Endometrium (tissue), 2 donors: Measurements from ENCODE around the gene IL23R.

Experiments
- FAIRE-seq: peaks from 2 replicates; lab custom pipeline; 2012; peaks lifted over from hg19 to GRCh38; lab: Jason Lieb, UNC
- donor health status: control.
- donor health status: control.

Gene IL23R

DNA sequence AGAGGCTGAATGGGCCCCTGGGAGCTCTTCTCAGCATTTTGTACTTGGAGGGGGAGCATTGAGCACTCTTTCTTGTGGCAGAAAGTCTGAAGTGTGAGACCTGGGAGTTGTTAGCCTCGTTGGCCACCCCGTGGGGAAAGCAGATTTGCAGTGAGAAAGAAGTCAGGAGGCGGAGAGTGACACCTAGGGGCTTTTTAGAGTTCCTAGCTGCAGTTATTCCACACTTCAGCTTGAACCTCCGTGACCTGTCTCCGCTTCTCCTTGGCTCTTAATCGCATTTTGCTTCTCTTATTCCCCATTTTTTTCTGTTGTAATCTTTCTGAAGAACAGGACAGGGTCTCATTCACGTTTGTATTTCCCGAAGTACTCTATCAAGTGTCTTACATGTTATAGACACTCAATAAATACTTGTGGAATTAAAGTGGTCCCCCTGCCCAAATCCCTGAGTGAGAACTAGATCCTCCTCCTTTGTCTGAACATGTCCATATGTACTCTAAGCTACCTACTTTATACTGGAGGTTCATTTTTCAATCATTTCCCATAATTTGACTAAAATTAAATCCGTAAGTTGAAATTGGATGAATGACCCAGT lies 17.0 kb upstream of the IL23R start:
- no peak for FAIRE-seq

DNA sequence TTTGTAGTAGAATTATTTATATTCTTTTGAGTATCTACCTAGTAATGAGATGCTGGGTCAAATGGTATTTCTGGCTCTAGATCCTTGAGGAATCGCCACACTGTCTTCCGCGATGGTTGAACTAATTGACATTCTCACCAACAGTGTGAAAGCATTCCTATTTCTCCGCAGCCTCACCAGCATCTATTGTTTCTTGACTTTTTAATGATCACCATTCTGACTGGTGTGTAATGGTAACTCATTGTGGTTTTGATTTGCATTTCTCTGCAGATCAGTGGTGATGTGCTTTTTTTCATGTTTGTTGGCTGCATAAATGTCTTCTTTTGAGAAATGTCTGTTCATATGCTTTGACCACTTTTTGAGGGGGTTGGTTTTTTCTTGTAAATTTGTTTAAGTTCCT lies 15.3 kb upstream of the IL23R start:
- FAIRE-seq = no peak

DNA sequence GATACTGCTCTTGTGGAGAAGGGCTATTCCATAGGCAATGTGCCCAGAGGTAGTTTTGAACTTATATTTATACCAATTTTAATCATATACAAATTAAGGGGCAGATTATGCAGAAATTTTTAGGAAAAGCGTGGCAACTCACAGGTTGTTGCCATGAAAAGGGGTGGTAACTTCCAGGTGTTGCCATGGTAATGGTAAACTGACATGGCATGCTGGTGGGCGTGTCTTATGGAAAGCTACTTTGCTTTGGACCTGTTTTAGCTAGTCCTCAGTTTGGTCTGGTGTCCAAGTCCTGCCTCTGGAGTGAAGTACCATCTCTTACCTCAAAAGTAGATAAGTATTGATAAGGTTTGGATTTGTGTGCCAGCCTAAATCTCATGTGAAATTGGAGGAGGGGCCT lies 7.9 kb upstream of the IL23R start:
- no peak for FAIRE-seq

DNA sequence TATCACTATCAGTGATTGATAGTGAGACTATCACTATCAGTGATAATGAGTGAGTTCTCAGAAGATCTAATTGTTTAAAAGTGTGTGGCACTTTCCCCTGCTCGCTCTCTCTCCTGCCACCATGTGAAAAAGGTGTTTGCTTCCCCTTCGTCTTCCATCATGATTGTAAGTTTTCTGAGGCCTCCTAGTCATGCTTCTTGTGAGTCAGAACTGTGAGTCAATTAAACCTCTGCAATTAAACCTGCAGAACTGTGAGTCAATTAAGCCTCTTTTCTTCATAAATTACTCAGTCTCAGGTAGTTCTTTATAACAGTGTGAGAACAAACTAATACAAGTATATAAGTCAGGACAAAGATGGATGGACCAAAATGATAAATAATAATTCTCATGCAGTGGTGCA lies 7.0 kb upstream of the IL23R start:
- FAIRE-seq = no peak

DNA sequence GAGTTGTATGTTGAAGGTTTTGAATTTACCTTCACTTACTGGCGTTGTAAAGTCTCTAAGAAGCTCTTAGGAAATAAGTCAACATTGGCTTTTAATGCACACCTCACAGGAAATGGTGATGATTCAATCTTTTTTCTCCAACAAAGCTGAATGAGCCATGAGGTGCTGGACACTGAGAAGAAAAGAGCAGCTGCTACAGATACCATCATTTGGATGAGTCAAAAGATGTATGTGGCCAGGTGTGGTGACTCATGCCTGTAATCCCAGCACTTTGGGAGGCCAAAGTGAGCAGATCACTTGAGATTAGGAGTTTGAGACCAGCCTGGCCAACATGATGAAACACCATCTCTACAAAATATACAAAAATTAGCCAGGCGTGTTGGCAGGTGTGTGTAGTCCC lies 3.3 kb upstream of the IL23R start:
- FAIRE-seq = no peak

DNA sequence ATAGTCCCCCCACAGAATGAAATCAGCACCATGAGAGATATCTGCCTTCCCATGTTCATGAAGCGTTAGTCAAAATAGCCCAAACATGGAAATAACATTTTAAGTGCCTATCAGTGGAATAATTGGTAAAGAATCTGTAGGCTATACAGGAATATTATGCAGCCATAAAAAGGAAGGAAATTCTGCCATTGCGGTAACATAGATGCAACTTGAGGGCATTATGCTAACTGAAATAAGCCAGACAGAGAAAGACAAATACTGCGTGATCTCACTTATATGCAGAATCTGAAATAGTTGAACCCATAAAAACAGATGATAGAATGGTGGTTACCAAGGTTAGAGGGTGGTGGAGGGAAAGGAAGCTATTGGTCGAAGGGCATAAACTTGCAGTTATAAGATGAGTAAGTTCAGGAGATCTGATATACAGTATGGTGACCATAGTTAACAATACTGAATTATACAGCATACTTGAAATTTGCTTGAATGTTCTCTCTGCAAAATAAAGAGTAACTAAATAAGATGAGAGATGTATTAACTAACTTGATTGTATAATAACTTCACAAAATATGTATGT lies 699 bp upstream of the IL23R start:
- FAIRE-seq = no peak

DNA sequence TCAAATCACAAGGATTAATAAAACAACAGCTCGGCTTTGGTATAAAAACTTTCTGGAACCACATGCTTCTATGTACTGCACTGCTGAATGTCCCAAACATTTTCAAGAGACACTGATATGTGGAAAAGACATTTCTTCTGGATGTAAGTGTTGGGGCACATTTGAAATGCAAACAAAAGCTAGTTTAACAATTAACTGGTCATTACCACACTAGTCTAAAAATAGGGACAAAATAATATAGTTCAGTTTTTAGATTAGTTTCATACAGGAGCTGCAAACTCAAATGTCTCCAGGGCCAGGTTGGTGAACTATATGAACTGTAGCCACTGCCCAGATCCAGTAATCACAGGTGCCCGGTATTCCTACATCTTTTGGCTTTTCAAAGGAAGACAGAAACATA lies 3.2 kb downstream of the IL23R start:
- FAIRE-seq = no peak

DNA sequence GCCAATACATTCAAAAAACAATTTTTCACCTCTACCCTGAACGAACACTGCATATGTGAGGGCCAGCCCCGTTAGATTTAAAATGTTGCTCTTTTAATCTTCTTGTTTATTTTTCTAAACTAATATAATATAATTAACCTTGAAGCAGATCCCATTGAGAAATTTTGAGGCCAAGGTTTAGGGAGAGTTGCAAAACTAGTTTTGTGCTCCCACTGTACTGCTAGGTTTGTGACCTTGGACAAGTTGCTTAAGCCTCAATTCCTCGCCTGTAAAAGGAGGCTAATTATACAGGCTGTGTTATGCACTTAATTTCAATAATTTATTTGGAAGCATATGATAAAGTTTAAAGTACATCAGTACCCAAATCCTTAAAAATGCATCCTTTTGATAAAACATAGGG lies 3.7 kb downstream of the IL23R start:
- FAIRE-seq = no peak

DNA sequence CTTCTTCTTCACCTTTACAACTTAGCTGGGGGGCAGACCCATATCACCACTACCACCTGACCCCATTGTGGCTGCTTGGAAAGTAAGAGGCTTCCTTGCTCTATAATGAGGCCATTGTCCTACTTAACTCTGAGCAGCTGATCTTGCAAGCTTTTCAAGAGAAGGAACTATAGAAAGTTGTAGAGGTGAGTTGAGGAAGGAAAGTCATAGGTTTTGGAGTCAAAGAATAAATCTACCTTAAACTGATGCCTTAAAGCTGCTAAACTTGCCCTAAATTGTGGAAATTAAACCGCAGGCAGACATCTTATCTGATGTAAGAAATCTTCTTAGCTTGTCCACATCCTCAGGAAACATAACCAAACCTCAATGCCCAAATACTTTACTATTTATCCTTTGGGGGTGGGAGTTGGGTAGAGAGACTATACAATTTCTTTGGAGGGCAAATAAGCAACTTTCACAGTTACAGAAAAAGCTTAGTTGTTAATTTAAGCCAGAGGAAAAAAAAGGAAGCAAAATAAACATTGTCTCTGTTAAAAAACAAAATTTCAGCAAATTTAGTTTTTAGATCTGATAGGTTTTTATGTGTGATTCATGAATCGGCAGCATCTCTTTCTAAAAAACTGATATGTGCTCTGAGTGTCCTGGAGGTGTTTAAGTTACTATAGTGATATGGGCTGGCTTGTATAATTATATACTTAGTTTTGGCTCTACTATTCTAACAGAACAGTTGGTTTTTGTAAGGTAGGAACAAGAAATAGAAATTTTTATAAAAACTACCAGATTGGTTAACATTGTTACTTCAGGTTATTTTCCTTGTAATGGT lies 4.7 kb downstream of the IL23R start:
- no peak for FAIRE-seq

DNA sequence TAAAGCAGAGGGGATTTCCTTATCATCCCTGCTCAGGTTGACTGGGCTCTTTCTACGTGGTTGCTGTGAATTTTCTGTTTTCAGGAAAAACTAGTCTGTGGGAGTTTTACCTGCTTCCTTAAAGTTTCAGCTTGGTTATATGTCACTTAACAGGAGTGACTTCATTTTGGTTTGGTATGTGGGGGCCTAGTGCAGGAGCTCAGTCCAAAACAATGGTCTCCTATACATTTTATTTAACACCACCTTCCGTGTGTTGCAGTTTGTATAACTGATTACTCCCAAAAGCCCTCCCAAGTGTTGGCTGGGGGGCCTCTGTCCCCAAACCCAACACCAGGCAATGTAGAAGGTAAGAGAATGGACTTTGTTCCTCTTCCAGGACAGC lies 5.3 kb downstream of the IL23R start:
- no peak for FAIRE-seq

DNA sequence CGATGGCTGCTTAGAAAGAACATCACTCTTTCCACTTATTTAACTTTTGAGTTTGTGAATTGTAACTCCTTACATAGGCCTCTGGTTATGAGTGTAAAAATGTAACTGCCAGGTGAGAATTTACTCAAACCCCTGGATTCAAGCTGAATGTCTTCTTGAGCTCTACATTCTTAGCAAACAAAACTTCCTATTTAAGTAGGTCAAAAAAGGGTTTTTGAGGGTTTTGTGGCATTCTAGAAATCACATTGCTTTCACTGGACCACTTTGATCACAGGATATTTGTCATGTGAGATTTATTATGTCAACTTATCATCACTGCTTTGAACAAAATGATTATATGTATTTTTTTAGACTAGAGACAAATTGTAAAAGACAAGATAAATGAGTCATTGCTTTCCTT lies 5.7 kb downstream of the IL23R start:
- no peak for FAIRE-seq

DNA sequence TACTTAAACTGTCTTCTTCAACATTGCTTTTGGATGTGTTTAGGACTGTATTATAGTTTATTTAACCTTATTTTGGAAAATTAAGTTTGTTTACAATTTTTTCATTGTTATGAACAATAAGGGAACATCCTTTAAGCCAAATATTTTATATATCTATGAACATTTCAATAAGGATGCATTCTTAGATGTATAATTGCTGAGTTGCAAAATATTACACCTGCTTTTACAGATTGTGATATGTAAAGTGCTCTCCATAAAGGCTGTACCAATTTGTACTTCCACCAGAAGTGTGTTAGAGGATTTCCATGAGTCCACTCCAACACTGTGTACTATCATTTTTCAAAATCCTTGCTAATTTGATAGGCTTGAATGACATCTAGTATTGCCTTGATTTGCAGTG lies 7.7 kb downstream of the IL23R start:
- FAIRE-seq = no peak

DNA sequence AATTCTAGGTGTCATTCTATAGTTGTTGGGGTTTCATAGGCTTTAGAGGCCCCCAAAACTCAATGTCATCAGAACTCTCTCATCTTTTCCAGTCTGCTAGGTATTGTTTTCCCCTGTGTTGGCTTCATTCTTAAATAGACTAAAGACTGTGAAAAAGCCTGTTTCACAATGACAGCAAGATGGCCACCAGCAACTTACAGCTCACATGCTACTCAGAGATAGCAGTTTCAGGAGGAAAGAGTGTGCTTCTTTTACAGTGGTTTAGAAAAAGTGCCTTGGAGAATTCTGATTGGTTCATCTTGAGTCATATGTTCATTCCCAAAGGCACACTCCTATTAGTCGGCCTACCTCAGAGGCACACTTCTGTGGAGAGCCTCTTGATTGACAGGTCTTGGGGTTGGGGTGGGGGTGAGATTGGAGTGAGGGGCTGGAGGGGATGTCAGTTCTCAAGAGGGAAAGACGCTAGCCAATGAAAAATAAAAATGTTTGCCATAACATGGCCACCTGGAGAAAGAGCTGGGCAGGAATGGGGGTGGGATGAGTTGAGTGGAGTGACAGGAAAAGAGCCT lies 8.5 kb downstream of the IL23R start:
- FAIRE-seq = no peak

DNA sequence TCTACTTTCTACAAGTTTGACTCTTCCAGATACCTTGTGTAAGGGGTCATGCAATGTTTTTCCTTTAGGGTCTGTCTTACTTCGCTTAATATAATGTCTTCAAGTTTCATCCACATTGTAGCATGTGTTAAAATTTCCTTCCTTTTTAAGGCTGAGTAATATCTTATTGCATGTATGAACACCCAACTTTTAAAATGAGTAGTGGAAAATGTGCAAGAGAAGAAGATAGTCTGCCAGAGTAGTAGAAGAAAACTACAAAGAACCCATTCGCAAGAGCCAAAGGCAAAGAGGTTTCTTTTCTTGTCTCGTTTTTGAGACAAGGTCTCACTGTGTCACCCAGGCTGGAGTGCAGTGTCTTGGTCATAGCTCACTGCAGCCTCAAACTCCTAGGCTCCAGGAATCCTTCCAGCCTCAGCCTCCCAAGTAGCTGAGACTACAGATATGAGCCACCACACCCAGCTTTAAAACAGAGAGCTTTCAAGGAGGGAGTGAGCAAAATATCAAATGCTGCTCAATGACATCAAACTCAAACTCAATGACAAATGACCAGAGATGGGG lies 9.4 kb downstream of the IL23R start:
- FAIRE-seq = no peak

DNA sequence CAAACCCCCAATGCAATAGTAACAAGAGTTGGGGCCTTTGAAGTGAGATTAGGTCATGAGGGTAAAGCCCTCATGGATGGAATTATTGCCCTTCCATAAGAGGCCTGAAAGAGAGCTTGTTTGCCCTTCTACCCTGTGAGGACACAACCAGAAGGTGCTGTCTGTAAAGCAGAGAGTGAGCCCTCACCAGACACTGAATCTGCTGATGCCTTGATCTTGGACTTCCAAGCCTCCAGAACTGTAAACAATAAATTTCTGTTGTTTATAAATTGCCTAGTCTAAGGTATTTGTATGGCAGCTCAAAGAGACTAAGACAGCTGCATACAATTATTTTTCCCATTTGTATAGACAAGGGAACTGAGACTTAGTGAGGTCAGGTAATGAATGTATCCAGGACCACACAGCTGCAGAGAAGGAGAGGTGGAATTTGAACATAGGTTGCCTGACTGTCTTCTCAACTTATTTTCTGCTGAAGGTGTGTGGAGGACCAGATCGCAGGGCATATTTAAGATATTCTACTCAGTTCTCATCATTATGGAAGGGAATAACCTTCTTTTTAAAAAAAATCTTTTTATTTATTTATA lies 18.7 kb downstream of the IL23R start:
- no peak for FAIRE-seq

DNA sequence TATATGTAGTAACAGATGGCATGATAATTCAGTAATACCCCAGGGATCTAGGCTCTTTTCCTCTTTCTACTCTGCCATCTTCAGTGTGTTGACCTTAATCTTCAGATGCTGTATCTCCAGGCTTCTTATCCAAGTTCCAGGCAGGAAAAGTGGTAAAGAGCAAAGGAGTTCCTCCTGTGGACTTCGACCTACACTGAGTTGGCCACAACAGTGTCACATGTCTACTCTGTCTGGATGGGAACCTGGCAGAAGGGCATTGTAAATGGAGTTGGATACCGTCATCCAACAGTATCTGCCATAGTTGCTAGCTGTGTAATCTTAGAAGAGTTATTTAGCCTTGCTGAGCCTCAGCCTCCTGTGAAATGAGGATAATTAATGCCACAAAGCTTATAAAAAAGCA lies 21.9 kb downstream of the IL23R start:
- FAIRE-seq = no peak

DNA sequence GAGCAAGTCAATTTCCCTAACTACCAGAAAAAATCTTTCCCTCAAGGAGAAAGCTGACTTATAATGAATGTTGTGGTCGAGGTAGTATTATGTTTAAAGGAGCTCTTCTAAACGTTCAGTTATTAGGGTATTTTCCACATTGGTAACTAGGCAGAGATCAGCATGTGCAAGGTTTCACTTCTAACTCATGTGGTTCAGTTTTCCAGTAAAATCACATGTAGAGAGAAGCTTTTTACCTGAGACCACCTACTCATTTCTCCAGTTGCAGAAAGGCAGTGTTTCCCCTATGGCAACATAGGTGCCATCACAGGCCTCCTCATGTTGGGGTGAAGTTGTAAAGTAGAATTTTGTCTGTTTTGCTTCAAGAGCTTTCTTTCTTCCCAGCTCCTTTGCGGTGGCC lies 23.7 kb downstream of the IL23R start:
- no peak for FAIRE-seq

DNA sequence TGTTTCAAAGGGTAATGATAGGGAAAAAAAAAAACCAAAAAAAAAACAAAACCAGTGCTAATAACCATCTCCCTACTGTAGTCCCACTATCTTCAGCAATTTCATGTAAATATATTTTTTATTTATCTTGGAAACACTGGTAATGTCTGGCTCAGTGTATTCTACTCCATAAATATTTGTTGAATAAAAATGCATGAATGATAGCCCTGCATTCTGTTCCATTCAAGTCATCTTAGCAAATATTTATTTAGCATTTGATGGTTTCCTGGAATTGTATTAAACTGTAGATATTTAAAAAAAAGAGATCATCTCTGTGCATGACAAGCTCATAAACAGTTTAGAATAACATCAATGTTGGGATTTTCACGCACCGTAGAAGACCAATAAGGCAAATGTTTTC lies 24.2 kb downstream of the IL23R start:
- FAIRE-seq = no peak

DNA sequence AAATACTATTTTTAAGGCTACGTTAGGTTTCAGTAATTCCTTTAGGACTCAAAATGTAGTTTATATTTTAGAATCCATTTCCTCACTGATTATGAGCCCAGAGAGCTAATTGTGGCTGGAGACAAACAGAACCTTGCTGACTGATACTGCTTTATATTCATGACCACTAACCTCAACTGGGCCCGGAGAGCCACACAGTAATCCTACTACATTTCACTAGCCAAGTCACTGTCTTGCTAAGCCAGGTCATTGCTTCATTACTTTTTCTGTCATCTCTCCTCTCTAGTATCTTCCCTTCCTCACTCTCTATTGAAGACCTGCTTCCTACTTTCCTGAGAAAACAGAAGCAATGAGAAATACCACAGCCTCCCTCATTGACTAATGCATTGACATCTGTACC lies 24.7 kb downstream of the IL23R start:
- FAIRE-seq = no peak

DNA sequence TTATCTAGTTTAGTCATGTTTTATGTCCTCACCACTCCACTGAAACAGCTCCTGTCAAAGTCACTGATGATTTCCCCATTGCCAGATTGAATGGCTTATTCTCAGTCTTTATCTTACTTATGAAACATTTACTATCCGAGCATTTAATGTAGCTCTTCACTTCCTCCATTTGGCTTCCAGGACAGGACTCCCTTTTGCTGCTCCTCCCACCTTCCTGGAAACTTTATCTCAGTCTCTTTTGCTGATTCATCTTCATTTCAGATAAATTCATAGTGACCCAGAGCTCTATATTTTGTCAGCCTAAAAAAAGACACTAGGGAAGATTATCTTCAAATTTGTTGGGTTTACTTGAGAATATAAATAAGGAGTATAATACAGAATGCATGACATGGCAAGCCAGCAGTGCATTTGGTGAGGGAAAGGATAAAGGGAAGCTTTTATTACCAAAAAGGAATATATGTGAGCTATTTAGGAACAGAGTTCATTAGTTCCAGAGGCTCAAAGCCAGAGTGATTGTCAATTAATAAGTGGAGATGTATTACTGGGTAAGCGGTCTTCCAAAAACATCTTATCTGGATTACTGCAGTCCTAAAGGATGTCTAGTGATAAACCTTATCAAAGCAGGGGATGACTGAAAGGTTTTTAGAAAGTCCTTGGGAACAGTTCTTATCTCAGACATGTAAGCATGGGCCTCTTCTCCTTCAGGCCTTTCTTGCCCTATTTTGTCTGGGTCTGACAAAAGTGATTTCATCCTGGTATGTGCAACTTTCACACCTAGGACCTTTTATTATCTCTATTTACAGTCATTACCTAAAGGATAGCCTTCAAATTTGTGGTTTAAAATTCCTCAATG lies 25.6 kb downstream of the IL23R start:
- FAIRE-seq = no peak

DNA sequence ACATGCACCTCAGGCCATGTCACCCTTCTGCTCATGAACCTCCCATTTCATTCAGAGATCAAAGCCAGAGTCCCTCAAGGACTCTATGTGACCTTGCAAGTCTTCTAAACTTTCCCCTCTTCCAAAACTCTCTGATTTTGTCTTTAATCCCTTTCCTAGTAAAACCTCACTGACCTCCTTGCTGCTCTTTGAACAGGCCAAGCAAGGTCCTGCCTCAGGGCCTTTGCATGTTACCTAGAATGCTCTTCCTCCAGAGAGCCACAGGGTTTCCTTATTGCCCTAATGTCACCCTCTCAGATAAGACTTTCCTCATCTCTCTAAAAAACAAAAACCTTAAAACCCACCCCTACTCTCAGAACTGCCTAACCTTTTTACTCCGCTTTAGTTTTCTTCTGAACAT lies 26.6 kb downstream of the IL23R start:
- FAIRE-seq = no peak

DNA sequence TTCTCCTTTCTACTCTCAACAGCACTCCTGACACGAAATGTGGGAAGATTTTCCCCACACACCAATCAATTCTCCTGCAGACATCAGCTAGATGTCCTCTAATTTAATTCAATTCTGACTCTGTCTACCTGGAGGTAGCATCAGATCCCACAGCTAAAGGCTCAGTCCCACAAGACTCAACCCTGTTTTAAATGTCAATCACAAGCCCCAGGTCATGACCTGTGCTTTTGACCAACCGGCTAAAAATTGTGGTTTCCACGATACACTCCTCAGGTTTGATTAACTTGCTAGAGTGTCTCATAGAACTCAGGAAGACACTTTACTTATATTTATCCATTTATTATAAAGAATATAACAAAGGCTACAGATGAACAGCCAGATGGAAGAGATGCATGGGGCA lies 27.4 kb downstream of the IL23R start:
- FAIRE-seq = no peak
